ENCODE measurements around the gene INSYN1.
"Not testable (repeated sequence)": the region's sequence is repeated elsewhere in the genome, so short reads cannot be mapped to it uniquely, and the experiment has no call there.

INSYN1 gene

GRCh38 chr15:73703601-73704000 lies 49.5 kb downstream of the INSYN1 start:
- H3K4me3 Mint-ChIP-seq; H3K4me1 Mint-ChIP-seq; H3K27ac Mint-ChIP-seq; H3K36me3 Mint-ChIP-seq (ENCODE audit: low read depth); DNase-seq; H3K9me3 Mint-ChIP-seq; ATAC-seq: not testable (repeated sequence)
- peaks cover 24% of the 10 kb centered on the region for H3K27me3 Mint-ChIP-seq

GRCh38 chr15:73702311-73703239 lies 50.6 kb downstream of the INSYN1 start:
- not testable (repeated sequence) for H3K27ac Mint-ChIP-seq
- peaks cover 32% of the 10 kb centered on the region for H3K27me3 Mint-ChIP-seq

GRCh38 chr15:73700041-73700842 lies 52.9 kb downstream of the INSYN1 start:
- Mint-ChIP-seq H3K9me3 (no peaks in the 10 kb centered on the region), H3K4me3 (no peak overlapping the region), H3K36me3 (ENCODE audit: low read depth) (no peaks in the 10 kb centered on the region), H3K27ac (no peak overlapping the region), H3K4me1 (peaks cover 27% of the 10 kb centered on the region), H3K27me3 (peaks cover 50% of the 10 kb centered on the region)
- ATAC-seq (peak; percentile 39), DNase-seq (peak; percentile 77)

More at GRCh38 chr15:73702311-73703239, 50.6 kb downstream of the INSYN1 start:
- not testable (repeated sequence) for H3K9me3 Mint-ChIP-seq; ATAC-seq; DNase-seq; H3K4me3 Mint-ChIP-seq; H3K36me3 Mint-ChIP-seq (ENCODE audit: low read depth)
- H3K4me1 Mint-ChIP-seq = peaks cover 12% of the 10 kb centered on the region

- ATAC-seq (no peak), DNase-seq (no peak)
- Mint-ChIP-seq H3K4me1 (peaks cover 27% of the 10 kb centered on the region), H3K4me3 (no peak overlapping the region), H3K27me3 (peaks cover 53% of the 10 kb centered on the region), H3K36me3 (ENCODE audit: low read depth) (no peaks in the 10 kb centered on the region), H3K9me3 (no peaks in the 10 kb centered on the region), H3K27ac (no peak overlapping the region)
Observed at GRCh38 chr15:73699249-73700040, 53.7 kb downstream of the INSYN1 start.

- H3K4me3 Mint-ChIP-seq = peak overlapping the region; percentile 10
- H3K27me3 Mint-ChIP-seq = peaks cover 72% of the 10 kb centered on the region
- no peaks in the 10 kb centered on the region for H3K36me3 Mint-ChIP-seq (ENCODE audit: low read depth)
- H3K4me1 Mint-ChIP-seq = peaks cover 27% of the 10 kb centered on the region
- peak overlapping the region; percentile 54 for H3K27ac Mint-ChIP-seq
- ATAC-seq = peak; percentile 95
- peak; percentile 77 for DNase-seq
- no peaks in the 10 kb centered on the region for H3K9me3 Mint-ChIP-seq
Observed at GRCh38 chr15:73697033-73697467, 56.1 kb downstream of the INSYN1 start.

- peak overlapping the region; percentile 54 for H3K27ac Mint-ChIP-seq
- H3K9me3 Mint-ChIP-seq = no peaks in the 10 kb centered on the region
- H3K36me3 Mint-ChIP-seq (ENCODE audit: low read depth) = no peaks in the 10 kb centered on the region
- no peak for DNase-seq
- peaks cover 27% of the 10 kb centered on the region for H3K4me1 Mint-ChIP-seq
- peaks cover 72% of the 10 kb centered on the region for H3K27me3 Mint-ChIP-seq
- ATAC-seq = no peak
- H3K4me3 Mint-ChIP-seq = peak overlapping the region; percentile 10
Observed at GRCh38 chr15:73696641-73697001, 56.5 kb downstream of the INSYN1 start.

GRCh38 chr15:73695773-73696640 lies 57.1 kb downstream of the INSYN1 start:
- Mint-ChIP-seq H3K27ac (peak overlapping the region; percentile 54), H3K4me3 (no peak overlapping the region), H3K9me3 (no peaks in the 10 kb centered on the region), H3K27me3 (peaks cover 67% of the 10 kb centered on the region), H3K4me1 (peaks cover 27% of the 10 kb centered on the region), H3K36me3 (ENCODE audit: low read depth) (no peaks in the 10 kb centered on the region)
- ATAC-seq (no peak), DNase-seq (no peak)

GRCh38 chr15:73694419-73694818 lies 58.7 kb downstream of the INSYN1 start:
- H3K27ac Mint-ChIP-seq = no peak overlapping the region
- DNase-seq (no peak), ATAC-seq (no peak)
- H3K4me3 Mint-ChIP-seq = no peak overlapping the region
- no peaks in the 10 kb centered on the region for H3K9me3 Mint-ChIP-seq
- no peaks in the 10 kb centered on the region for H3K36me3 Mint-ChIP-seq (ENCODE audit: low read depth)
- peaks cover 58% of the 10 kb centered on the region for H3K27me3 Mint-ChIP-seq
- peaks cover 27% of the 10 kb centered on the region for H3K4me1 Mint-ChIP-seq

GRCh38 chr15:73691396-73691795 lies 61.8 kb downstream of the INSYN1 start:
- Mint-ChIP-seq H3K4me3 (no peak overlapping the region), H3K4me1 (peaks cover 3% of the 10 kb centered on the region), H3K36me3 (ENCODE audit: low read depth) (no peaks in the 10 kb centered on the region), H3K9me3 (no peaks in the 10 kb centered on the region), H3K27me3 (peaks cover 52% of the 10 kb centered on the region), H3K27ac (no peak overlapping the region)
- DNase-seq (no peak), ATAC-seq (no peak)

GRCh38 chr15:73688455-73688854 lies 64.7 kb downstream of the INSYN1 start:
- Mint-ChIP-seq H3K4me3 (no peak overlapping the region), H3K4me1 (peaks cover 11% of the 10 kb centered on the region), H3K36me3 (ENCODE audit: low read depth) (no peaks in the 10 kb centered on the region), H3K9me3 (no peaks in the 10 kb centered on the region), H3K27ac (no peak overlapping the region), H3K27me3 (peaks cover 47% of the 10 kb centered on the region)
- ATAC-seq (no peak), DNase-seq (no peak)

- Mint-ChIP-seq H3K4me3 (no peak overlapping the region), H3K9me3 (no peaks in the 10 kb centered on the region), H3K36me3 (ENCODE audit: low read depth) (no peaks in the 10 kb centered on the region), H3K4me1 (peaks cover 17% of the 10 kb centered on the region), H3K27me3 (peaks cover 45% of the 10 kb centered on the region), H3K27ac (no peak overlapping the region)
- no peak for ATAC-seq
- DNase-seq = no peak
Observed at GRCh38 chr15:73687351-73687750, 65.8 kb downstream of the INSYN1 start.

- H3K27me3 Mint-ChIP-seq = peaks cover 50% of the 10 kb centered on the region
- no peak for DNase-seq
- H3K9me3 Mint-ChIP-seq = no peaks in the 10 kb centered on the region
- H3K4me1 Mint-ChIP-seq = peaks cover 21% of the 10 kb centered on the region
- ATAC-seq = no peak
- no peak overlapping the region for H3K4me3 Mint-ChIP-seq
- H3K36me3 Mint-ChIP-seq (ENCODE audit: low read depth) = no peaks in the 10 kb centered on the region
- H3K27ac Mint-ChIP-seq = no peak overlapping the region
Observed at GRCh38 chr15:73686781-73687256, 66.3 kb downstream of the INSYN1 start.

GRCh38 chr15:73685981-73686380 lies 67.2 kb downstream of the INSYN1 start:
- Mint-ChIP-seq H3K9me3 (no peaks in the 10 kb centered on the region), H3K27ac (no peak overlapping the region), H3K4me1 (peaks cover 26% of the 10 kb centered on the region), H3K27me3 (peaks cover 59% of the 10 kb centered on the region), H3K36me3 (ENCODE audit: low read depth) (no peaks in the 10 kb centered on the region), H3K4me3 (no peak overlapping the region)
- ATAC-seq (no peak), DNase-seq (no peak)
